ENCODE data around the gene SDR39U1. TPM values are rescaled to one million over a fixed set of nuclear protein-coding genes. Genes with fewer than 3 reads are reported as not detected.

The SDR39U1 gene
- total and polyA plus RNA-seq, 10 of the 15 experiments (the other 5 are each of a cell fraction or from before 2014, with no cell fraction given), result 14.0 to 89.3 (median 42.2) TPM

GRCh38 chr14:24409192-24409591 lies 33.4 kb downstream of the SDR39U1 start:
- Histone ChIP-seq H3K4me3 (no peak overlapping the region), H3K9ac (ENCODE audit: control insufficient read depth, insufficient read depth, low read length) (no peak overlapping the region), H3K36me3 (ENCODE audit: control insufficient read depth in 2 of 2, insufficient read depth in 2 of 2, low read length in 1 of 2) (no peaks in the 10 kb centered on the region), H3K4me2 (ENCODE audit: control insufficient read depth, insufficient read depth) (no peak overlapping the region), H3K79me2 (ENCODE audit: control insufficient read depth, insufficient read depth, low read length) (no peaks in the 10 kb centered on the region), H3K4me1 (ENCODE audit: control insufficient read depth, insufficient read depth, low read length) (no peaks in the 10 kb centered on the region), H3K9me3 (replicated peaks; ENCODE audit: control insufficient read depth, insufficient read depth, low read length) (no peaks in the 10 kb centered on the region), H4K20me1 (ENCODE audit: control insufficient read depth, insufficient read depth) (no peaks in the 10 kb centered on the region), H2AFZ (ENCODE audit: control insufficient read depth, low read depth, low read length) (no peak overlapping the region), H3K27me3 (replicated peaks in 1 of 2; ENCODE audit: control insufficient read depth in 2 of 2, insufficient read depth in 2 of 2, low read length in 1 of 2) (peaks cover 1 to 5% of the 10 kb centered on the region in 2 experiments; a peak in 2 of 4 replicates), H3K27ac (ENCODE audit: control insufficient read depth, insufficient read depth) (no peak overlapping the region)
- RAD21 ChIA-PET (ENCODE audit: unreplicated experiment), result interaction anchor here (1.1 to 1.7 kb wide), 3 partner anchors 22 to 76 kb away, joined by 5 to 9 read pairs (median 6); no protein-coding TSS in a partner anchor
- no peak for ATAC-seq
- no TSS peak for BruUV-seq (replicated peaks)
- in situ Hi-C loops (cut with MboI) (no loop called here), intact Hi-C loops (cut with micrococcal nuclease; ENCODE audit: unreplicated experiment) (no loop called here)
- WGBS (ENCODE audit: insufficient coverage, insufficient replicate concordance, low lambda C conversion rate, missing lambda C conversion rate), result 6% methylated on average over 6 of the region's 6 CpGs
- FAIRE-seq, result no peak
- CTCF ChIA-PET, result interaction anchor here (0.7 to 2.4 kb wide), 9 partner anchors 13 to 101 kb away, joined by 3 to 19 read pairs (median 5); partner anchors contain the start of gene CIDEB
- POLR2A ChIA-PET, result no interaction called here
- SMC1A ChIA-PET (ENCODE audit: uncharacterized antibody, unreplicated experiment), result interaction anchor here (0.7 to 4.1 kb wide), 5 partner anchors 10 to 43 kb away, joined by 3 to 17 read pairs (median 5); no protein-coding TSS in a partner anchor
- DNase-seq (ENCODE audit: low read depth, low spot score), result no peak
- TF ChIP-seq RBBP5 (conservative IDR thresholded peaks at IDR 0.05), result no peak
- no peak for TF ChIP-seq E2F8 (IDR thresholded peaks at IDR 0.05; ENCODE audit: low read depth, partially characterized antibody)
- no peak for TF ChIP-seq ZBTB4 (CRISPR knock-in tag; IDR thresholded peaks at IDR 0.05)
- no peak for TF ChIP-seq FOS (IDR thresholded peaks at IDR 0.05; ENCODE audit: borderline replicate concordance, extremely low read depth, insufficient read length)
- no peak for TF ChIP-seq MTA2 (IDR thresholded peaks at IDR 0.05; ENCODE audit: low read depth)
- TF ChIP-seq RB1 (IDR thresholded peaks at IDR 0.05; ENCODE audit: borderline replicate concordance), result no peak
- no peak for TF ChIP-seq MEF2A (IDR thresholded peaks at IDR 0.05; ENCODE audit: insufficient read depth, low read depth, low read length)
- TF ChIP-seq PKNOX1 (IDR thresholded peaks at IDR 0.05), result no peak
- no peak for TF ChIP-seq E4F1 (IDR thresholded peaks at IDR 0.05; ENCODE audit: borderline replicate concordance, partially characterized antibody)
- TF ChIP-seq EGR1 (IDR thresholded peaks at IDR 0.05; ENCODE audit: borderline replicate concordance in 1 of 2, low read depth in 2 of 2, low read length in 2 of 2), result no peak
- TF ChIP-seq IRF3 (IDR thresholded peaks at IDR 0.05), result no peak
- no peak for TF ChIP-seq SPI1 (IDR thresholded peaks at IDR 0.05; ENCODE audit: borderline replicate concordance, insufficient read depth, low read depth, low read length)
